HS-5 (cell line): ENCODE results near the gene KDM1B.
"Not testable (repeated sequence)": the region's sequence is repeated elsewhere in the genome, so short reads cannot be mapped to it uniquely, and the experiment has no call there.

Experiments
- DNase-seq: peaks from one replicate; pipeline ENCODE4 v3.0.0-alpha.2; 2012; ENCODE audit warnings: low read depth

KDM1B gene

DNA sequence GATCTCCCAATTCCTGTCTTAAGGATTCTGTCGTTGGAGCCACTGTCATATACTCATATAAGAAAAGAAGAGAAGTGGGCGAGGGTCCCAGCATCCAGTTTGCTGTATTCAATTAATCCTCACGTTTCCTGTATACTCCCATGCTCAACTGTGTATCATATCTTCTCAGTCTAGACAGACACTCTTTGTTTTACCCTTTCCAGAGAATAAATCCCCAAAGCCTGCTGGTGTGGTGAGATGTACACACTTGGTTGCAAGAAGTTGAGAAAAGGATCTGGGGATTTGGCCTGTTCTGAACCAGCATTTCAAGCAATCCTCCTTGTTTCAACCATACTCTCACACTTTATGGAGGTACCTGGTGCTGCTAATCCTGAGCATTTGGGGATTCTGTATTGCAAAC is 3.4 kb upstream of the KDM1B start:
- DNase-seq = no peak

DNA sequence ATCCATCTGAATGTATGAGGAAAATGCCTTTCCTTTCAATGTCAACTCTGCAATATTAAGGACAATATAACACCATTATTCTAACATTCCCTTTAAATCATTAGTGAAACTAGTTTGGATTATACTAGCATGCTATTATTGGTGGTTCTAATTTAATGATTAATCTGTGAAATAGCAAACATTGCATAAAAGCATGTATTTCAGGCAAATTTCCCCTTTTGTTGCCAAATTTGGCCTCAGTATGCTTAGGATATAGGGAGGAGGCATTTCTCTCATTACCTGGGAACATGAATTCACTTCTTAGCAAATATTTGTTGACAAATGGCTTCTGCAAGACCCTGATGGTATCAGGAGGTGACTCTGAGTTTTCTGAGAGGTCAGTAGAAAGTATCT is 1.9 kb upstream of the KDM1B start:
- no peak for DNase-seq

DNA sequence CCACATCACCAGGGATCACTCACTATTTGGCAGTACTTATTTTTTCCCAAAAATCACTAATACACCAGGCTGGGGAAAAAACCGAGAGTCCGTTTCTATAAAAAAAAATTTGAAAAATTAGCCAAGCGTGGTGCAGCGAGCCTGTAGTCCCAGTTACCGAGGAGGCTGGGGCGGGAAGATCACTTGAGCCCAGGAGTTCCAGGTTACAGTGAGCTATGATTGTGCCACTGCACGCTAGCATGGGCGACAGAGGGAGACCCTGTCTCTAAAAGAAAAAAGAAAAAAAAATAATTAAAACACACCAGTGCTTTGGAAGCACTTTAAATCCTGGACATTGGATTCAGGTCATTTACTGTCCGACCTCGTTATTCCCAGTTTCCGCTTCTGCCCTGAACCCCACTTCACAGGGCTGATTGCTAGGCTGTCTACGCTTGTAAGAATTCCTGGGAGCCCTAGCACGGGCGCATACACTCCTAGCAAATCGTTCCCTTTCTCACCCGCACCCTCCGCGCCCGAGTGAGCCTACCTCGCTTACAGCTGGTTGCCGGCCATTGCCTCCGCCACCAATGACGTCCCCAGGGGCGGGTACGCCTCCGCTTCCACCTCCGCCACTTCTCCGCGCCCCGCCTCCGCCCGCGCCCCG is 594 bp upstream of the KDM1B start, which contains the start of gene TPMT:
Gene TPMT, minus strand, starts transcription at position 571 of the 643 bp plus-strand sequence. CDS start 5,950 bp downstream, outside the sequence.
- no peak for DNase-seq

DNA sequence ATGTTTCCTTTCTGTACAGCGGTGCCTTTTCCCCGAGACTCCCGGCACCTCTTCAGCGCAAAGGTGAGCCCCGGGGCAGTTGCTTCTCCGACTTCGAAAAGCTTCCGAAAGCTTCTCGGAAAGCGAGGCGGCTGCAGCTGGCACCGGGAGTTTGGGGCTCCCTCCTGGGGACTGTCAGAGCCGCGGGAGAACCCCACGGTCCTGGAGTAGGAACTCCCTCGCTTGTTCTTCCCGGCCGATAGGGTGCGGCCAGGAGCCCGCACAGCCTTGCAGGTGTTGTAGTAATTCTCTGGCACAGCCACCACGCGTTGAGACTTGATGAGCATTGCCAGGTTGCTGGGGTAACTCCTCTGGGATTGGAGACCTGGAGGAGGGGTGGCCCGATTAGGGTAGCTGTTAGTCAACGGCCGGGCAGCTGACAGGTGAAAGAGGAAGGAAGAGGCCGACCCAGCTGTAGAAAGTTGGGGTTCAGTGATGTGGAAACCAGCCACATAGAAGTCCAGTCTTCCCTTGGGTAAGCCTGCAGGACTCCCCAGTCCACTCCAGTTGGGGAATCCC is 721 bp downstream of the KDM1B start:
- no peak for DNase-seq

DNA sequence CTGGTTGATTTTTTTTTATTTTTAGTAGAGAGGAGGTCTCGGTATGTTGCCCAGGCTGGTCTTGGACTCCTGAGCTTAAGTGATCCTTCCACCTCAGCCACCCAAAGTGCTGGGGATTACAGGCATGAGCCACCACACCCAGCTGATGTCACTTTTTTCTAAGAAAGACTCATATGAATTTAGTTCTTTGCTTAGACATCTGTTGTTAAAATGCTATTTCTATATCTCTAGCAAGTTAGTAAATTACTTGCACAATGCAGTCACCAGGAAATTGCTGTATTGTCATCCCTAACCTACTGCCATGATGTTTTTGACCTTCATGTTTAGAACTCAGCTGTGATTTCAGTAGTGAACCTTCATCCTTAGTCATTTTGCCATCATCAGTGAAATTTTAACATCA is 5.7 kb downstream of the KDM1B start:
- no peak for DNase-seq

DNA sequence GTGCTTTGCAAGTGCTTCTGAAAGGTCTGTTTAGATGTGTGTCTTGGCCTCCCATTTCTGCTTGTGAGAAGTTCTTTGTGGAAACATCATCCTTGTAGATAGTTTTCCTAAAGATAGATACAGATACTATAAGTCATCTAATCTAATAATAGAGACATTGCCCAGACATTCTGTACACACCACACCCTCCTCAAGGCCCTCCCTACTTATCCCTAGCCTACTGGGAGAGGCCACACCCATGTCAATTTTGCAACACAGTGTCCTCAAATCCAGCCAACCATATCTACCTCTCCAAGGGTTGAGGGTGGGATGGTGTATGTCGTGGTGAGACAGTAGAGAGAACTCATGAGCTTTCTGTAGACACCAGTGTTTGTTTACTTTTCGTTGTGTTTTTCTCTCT is 6.2 kb downstream of the KDM1B start:
- no peak for DNase-seq

DNA sequence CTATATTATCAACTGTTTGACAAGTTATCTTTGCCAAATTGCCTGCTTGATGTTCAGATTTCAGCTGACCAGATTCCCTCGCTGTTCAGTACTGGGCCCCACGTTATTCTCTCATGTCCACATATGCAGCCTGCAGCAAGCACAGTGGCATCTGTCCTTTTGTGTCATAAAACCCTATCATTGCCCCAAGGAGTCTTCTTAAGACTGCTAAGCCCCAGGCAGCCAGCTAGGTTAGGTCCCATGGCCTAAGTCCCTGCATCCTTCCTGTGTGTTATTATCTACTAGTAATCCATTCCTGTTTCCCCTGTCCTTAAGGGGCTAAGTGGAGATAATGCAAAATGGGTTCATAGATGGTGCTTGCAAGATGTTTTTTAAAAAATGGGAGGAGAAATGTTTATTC is 7.2 kb downstream of the KDM1B start:
- no peak for DNase-seq

DNA sequence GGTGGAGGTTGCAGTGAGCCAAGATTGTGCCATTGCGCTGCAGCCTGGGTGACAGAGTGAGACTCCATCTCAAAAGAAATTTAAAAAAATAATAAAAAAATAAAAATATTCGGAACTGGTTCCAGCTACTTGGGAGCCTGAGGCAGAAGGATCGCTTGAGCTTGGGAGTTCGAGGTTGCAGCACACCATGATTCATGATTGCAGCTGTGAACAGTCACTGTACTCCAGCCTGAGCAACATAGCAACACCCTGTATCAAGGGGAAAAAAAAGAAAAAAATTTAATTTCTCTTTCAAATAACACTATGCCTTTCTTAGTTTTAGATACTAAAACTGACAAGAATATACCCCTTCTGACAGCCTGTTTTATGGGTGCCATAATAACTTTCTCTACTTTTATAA is 10.5 kb downstream of the KDM1B start:
- DNase-seq = no peak

DNA sequence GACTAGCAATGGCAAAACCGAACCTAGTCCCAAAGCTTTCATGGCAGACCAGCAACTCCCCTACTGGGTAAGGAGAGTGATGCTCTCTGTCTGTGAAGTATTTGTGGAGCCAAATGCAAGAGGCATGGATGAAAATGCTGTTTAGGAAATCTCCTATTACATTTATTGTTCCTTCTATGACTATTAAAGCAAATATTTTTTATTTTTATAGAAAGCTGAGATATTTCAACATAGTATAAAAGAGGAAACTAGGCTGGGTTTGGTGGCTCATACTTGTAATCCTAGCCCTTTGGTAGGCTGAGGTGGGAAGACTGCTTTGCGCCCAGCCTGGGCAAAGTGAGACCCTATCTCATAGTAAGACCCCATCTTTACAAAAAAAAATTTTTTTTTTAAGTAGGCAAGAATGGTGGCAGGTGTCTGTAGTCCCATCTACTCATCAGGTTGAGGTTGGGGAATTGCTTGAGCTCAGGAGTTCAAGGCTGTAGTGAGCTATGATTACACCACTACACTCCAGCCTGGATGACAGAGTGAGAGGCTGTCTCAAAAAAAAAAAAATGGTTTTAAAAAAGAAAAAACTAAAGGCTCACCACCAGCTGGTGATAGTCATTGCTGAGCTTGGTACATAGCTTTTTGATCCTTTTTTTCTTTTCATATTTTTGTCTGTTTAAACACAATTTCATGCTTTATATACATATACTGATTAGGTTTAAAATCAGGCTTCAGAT is 11.3 kb downstream of the KDM1B start:
- no peak for DNase-seq

DNA sequence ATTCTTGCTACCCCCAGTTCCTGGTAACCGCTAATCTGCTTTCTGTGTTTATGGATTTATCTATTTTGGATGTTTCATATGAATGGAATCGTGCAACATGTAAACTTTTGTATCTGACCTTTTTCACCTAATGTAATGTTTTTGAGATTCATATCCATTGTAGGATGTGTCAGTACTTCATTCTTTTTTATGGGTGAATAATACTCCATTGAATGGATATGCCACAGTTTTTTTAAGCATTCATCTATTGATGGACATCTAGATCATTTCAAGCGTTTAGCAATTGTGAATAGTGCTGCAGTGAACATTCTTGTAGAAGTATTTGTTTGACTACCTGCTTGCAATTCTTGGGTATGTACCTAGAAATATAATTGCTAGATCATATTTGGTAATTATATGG is 13.0 kb downstream of the KDM1B start:
- DNase-seq = no peak

DNA sequence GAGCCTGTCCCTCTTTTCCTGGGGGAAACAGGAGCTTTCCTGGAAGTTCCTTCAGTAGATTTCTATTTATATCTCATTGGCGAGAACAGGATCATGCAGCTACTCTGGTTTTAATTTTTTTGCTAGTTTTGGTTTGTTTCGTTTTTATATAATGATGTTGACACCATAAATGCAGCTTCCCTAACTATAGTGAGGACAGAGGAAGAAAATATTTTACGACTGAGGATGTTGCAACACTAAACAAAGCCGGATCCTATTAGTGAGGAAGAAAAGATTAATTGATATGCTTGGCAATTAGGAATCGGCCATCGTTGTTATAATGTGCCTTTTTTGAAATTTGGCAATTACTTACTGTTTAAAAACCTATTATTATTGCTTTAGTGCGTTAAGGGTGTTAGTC is 16.6 kb downstream of the KDM1B start:
- DNase-seq = no peak

DNA sequence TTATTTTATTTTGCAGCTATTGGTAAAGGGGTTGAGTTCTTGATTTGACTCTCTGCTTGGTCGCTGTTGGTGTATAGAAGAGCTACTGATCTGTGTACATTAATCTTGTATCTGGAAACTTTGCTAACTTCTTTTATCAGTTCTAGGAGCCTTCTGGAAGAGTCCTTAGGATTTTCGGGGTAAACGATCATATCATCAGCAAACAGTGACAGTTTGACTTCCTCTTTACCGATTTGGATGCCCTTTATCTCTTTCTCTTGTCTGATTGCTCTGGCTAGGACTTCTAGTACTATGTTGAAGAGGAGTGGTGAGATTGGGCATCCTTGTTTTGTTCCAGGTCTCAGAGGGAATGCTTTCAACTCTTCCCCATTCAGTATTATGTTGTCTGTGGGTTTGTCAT is 21.0 kb downstream of the KDM1B start:
- not testable (repeated sequence) for DNase-seq

DNA sequence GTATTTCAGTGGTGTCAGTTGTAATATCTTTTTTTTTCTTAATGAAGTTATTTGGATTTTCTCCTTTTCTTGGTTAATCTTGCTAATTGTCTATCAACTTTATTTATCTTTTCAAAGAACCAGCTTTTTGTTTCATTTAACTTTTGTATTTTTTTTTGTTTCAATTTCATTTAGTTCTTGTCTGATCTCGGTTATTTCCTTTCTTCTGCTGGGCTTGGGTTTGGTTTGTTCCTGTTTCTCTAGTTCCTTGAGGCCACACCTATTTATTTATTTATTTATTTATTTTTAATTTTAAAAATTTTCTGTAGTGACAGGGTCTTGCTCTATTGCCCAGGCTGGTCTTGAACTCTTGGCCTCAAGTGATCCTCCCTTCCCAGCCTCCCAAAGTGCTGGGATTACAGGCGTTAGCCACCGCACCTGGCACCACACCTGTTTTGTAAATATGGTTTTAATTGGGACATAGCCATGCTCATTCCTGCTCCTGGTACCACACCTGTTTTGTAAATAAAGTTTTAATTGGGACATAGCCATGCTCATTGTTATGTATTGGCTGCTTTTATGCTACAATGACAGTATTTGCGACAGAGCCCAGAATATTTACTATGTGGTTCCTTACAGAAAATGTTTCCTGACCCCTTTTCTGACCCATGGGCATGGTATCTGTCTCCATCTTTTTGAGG is 22.2 kb downstream of the KDM1B start:
- DNase-seq = no peak

DNA sequence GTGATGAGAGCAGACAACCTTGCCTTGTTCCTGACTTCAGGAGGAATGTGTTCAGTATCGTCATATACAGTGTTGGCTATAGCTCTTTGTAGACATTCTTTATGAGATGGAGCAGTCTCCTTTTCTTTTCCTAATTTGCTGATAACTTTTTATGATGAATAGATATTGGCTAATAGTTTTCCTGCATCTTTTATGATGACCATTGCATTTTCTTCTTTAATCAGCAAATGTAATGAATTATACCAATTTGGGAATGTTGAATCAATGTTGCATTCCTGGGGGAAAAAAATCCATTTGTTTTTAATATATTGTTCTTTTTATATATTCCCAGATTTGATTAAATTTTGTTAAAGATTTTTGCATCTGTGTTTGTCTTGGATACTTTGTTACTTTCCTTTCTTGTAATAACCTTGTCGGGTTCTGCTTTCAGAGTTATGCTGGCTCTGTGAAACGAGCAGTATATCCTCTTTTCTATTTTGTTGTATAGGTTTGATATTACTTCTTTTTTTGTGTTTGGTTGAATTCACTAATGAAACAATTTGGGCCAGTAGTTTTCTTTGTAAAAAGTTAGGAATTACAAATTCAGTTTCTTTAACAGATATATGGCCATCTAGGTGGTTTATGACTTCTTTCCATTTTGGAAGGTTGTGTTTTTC is 23.9 kb downstream of the KDM1B start:
- DNase-seq = no peak

DNA sequence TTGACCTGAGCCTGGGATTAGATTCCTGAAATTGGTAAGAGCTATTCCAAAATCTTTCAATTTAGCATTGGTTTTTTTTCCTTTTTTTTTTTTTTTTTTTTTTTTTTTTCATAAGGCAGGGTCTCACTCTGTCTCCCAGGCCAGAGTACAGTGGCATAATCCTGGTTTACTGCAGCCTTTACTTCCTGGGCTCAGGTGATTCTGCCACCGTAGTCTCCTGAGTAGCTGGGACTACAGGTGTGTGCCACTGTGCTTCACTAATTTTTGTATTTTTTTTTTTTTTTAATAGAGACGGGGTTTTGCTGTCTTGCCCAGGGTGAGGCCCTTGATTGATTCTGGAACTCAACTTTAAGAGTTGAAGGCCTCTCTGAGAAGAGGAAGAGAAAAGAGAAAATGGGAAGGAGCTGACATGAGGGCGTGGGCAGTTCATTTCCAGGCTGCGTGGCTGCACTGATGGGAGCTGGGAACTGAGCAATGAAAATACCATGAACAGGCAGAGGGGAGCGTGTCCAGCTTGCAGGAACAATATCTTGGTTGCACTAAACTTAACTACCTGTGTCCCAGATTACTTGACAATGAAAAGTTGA is 24.6 kb downstream of the KDM1B start:
- no peak for DNase-seq

DNA sequence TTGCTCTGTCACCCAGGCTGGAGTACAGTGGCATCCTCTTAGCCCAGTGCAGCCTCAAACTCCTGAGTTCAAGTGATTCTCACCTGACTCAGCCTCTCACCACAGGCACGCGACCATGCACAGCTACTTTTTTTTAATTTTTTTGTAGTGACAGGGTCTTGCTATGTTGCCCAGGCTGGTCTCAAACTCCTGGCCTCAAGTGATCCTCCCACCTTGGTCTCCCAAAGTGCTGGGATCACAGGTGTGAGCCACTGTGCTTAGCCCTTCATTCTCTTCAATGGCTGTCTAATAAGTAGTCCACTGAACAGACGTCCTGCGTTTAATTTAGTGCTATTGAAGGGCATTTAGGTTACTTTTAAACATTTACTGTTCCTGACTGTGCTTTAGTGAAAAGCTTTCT is 27.3 kb downstream of the KDM1B start:
- no peak for DNase-seq

DNA sequence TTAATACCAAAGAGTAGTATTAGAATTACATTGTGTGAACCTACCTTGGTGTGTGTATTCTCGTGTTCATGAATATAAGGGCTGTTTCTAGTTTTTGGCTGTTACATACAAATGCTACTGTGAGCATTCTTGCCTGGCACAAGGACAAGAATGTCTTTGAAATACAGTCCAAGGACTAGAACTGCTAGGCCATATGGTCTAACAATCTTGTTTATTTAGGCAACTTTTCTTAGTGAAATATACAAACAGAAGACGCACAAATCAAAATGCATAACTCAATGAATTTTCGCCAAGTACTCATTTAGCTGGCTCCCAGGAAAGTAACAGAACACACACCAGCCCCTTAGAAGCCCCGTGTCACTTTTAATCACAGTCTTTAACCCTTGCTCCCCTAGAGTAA is 28.5 kb downstream of the KDM1B start:
- DNase-seq = no peak

DNA sequence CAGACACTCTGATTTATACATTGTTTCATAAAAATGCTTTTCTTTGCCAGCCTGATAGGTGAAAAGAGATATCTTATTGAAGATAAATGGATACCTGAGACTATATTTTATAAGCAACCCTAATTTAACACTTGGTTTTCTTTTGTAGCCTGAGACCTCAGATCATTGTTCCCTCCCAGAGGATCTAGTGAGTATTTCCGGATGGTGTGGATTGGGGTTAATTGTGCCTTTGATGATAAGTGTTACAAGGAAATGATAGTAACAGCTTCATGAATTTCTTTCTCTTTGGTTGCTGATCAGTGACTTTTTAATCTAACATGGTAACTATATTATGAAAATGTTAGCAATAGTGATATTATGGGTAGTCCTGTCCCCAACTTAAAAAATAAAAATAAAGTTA is 30.4 kb downstream of the KDM1B start:
- no peak for DNase-seq

DNA sequence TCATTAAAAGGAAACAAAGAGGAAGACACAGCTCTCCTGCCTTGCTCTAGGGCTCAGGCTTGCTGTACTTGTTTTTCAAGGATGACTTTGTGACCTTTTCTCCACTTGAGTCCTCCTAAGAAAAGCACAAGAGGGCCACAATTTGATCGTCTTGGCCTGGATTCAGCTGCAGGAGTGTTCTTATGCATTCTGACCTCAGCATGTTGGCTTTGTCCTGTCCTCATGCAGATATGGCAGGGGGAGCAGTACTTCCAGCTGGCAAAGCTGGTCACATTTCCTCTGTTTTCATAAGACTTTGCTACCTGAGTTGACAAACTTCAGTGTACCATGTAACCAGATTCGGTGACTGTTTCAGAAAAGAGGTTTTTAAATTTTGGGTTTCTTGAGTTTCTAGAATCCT is 30.8 kb downstream of the KDM1B start:
- DNase-seq = no peak

DNA sequence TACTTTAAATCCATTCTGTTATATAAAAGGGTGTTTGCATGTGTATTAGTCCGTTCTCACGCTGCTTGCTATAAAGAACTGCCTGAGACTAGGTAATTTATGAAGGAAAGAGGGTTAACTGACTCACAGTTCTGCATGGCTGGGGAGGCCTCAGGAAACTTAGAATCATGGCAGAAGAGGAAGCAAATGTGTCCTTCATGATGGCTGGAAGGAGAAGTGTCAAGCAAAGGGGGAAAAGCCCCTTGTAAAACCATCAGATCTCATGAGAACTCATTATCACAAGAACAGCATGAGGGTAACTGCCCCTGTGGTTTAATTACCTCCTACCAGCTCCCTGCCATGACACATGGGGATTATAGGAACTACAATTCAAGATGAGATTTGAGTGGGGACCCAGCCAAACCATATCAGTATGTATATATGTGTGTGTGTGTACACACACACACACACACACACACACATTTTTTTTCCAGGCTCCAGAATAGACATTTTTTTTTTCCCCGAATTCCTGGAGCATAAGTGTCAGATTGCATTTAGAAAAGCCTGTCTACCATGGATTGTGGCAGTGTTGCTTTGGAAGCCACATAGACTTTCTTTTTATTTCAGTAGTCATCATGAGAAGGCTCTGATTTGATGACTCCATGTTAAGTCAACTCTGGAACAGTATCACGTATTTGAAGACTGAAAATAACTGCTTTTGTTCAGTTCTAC is 31.5 kb downstream of the KDM1B start:
- DNase-seq = no peak

DNA sequence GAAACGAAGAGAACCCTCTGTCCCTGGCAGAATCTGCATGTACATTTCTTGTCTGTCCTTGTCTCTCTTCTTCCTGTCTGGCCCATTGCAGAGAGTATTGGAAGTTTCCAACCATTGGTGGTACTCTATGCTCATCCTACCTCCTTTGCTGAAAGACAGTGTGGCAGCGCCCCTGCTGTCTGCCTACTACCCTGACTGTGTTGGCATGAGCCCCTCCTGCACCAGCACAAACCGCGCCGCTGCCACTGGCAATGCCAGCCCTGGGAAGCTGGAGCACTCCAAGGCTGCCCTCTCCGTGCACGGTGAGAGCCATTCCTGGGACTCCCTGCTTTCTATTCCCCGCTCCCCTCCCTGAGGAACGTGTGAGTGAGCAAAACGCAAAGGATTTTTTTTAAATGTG is 32.5 kb downstream of the KDM1B start:
- no peak for DNase-seq

DNA sequence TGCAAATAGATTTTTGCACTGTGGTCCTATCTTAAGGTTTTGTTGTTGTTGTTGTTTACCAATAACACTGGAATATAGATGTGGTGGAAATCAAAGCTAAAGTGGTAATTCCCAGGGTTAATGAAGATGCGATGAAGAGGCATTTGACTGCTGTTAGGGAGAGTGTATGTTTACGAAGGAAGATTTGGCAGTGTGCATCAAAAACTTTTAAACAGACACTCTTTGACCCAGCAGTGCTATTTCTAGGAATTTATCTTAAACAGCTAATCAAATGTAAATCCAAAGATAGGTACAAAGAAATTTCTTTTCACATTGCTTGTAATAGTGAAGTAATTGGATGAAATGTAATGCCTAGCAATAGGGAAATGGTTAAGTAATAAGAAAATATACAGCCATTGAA is 34.0 kb downstream of the KDM1B start:
- no peak for DNase-seq
